GM12878 (cell line): ENCODE measurements around the gene SPINK4. TPM values are rescaled to one million over a fixed set of nuclear protein-coding genes. Genes with fewer than 3 reads are reported as not detected.

Experiments used
- CHD1 ChIP-seq: IDR thresholded peaks from 2 replicates; pipeline ENCODE4 v1.6.1; 2012; ENCODE audit warnings: low read depth, low read length, improper control_type of control experiment
- GABPA ChIP-seq: IDR thresholded peaks from 2 replicates; pipeline ENCODE4 v1.6.1; 2014; ENCODE audit warnings: antibody characterized with exemption, low read depth, mild to moderate bottlenecking, inconsistent platforms
- IRF3 ChIP-seq: fragments of 450-650 bp; IDR thresholded peaks from 2 replicates; pipeline ENCODE4 v1.6.1; 2014; ENCODE audit warnings: mild to moderate bottlenecking
- IRF4 ChIP-seq: IDR thresholded peaks from 2 replicates; pipeline ENCODE4 v1.6.1; 2011; ENCODE audit warnings: low read depth, low read length
- KDM1A ChIP-seq: fragments of 200-600 bp; sonication (generic); IDR thresholded peaks from 2 replicates; pipeline ENCODE4 v1.6.1; 2016; ENCODE audit warnings: borderline replicate concordance
- LARP7 ChIP-seq: fragments of 450-650 bp; IDR thresholded peaks from 2 replicates; pipeline ENCODE4 v1.6.1; 2017; ENCODE audit warnings: mild to moderate bottlenecking
- SIN3A ChIP-seq: IDR thresholded peaks from 2 replicates; pipeline ENCODE4 v1.6.1; 2012; ENCODE audit warnings: low read depth, low read length, improper control_type of control experiment
- SIX5 ChIP-seq: IDR thresholded peaks from 2 replicates; pipeline ENCODE4 v1.6.1; 2011; ENCODE audit warnings: mild to moderate bottlenecking, low read depth, low read length, moderate library complexity; ENCODE audit not compliant: severe bottlenecking
- SREBF1 ChIP-seq: IDR thresholded peaks from 2 replicates; pipeline ENCODE4 v1.6.1; 2012; ENCODE audit warnings: mild to moderate bottlenecking, low read length
- TAF1 ChIP-seq: IDR thresholded peaks from 2 replicates; pipeline ENCODE4 v1.6.1; 2011; ENCODE audit warnings: mild to moderate bottlenecking, low read depth, low read length, borderline replicate concordance
- WRNIP1 ChIP-seq: IDR thresholded peaks from 2 replicates; pipeline ENCODE4 v1.6.1; 2011; ENCODE audit warnings: low read depth, low read length, improper control_type of control experiment, borderline replicate concordance
- ZBTB11 ChIP-seq: fragments of 450-650 bp; formaldehyde crosslinking; IDR thresholded peaks from 2 replicates; pipeline ENCODE4 v1.5.0; 2022; ENCODE audit warnings: mild to moderate bottlenecking, missing genetic modification characterization
- ZBTB40 ChIP-seq: fragments of 450-650 bp; IDR thresholded peaks from 2 replicates; pipeline ENCODE4 v1.6.1; 2016; ENCODE audit warnings: mild to moderate bottlenecking, moderate library complexity, borderline replicate concordance
- ZNF384 ChIP-seq: IDR thresholded peaks from 2 replicates; pipeline ENCODE4 v1.6.1; 2012; ENCODE audit warnings: low read depth, mild to moderate bottlenecking, low read length, improper control_type of control experiment, borderline replicate concordance
- ZNF592 ChIP-seq: fragments of 450-650 bp; IDR thresholded peaks from 2 replicates; pipeline ENCODE4 v1.6.1; 2017; ENCODE audit warnings: mild to moderate bottlenecking, moderate library complexity
- polyA plus RNA-seq, 11 experiments: library from polyadenylated mRNA; depleted of rRNA in 4 of 11; unstranded in 6 of 11; stranded (reverse) in 5 of 11; fragments of >200 nt; fragmentation: Nextera tagmentation in 4 of 11; fragmentation: Illumina TruSeq in 1 of 11; extraction: Ambion mirVana in 4 of 11; extraction: Trizol in 1 of 11; gene quantifications; 1 replicate in 1 of 11; 2 replicates in 10 of 11; pipeline versions ENCODE4 v1.2.1 to v1.2.3, GENCODE V29; 2011 to 2016; ENCODE audit warnings: inconsistent platforms in 2 of 11, missing spikeins in 2 of 11, low read depth in 1 of 11
- total RNA-seq, 4 experiments: library from RNA; depleted of rRNA in 3 of 4; stranded (reverse); fragments of >200 nt in 3 of 4; fragmentation: Illumina TruSeq in 1 of 4; extraction: Trizol in 1 of 4; gene quantifications; 2 replicates each; pipeline versions ENCODE4 v1.2.1 to v1.2.3, GENCODE V29; 2013 to 2021

Gene SPINK4
- total and polyA plus RNA-seq, 10 of the 15 experiments (the other 5 are each of a cell fraction or from before 2014, with no cell fraction given) = not detected

GRCh38 chr9:33264003-33264472 lies 24.1 kb downstream of the SPINK4 start (continued):
- TF ChIP-seq WRNIP1 (no peak), IRF3 (no peak), GABPA (no peak), LARP7 (peak; percentile 90; the same call in 1 of the 2 replicates), SIX5 (no peak), TAF1 (0 out of 2 replicates have a peak, but pooled peaks have one; percentile 9), ZBTB11 (no peak), KDM1A (no peak), CHD1 (no peak), IRF4 (no peak), ZNF384 (no peak), ZBTB40 (0 out of 2 replicates have a peak, but pooled peaks have one; percentile 25), SIN3A (peak; percentile 55; the same call in 1 of the 2 replicates), SREBF1 (no peak), ZNF592 (no peak)
